ENCODE results near the gene YJEFN3. TPM values are rescaled to one million over a fixed set of nuclear protein-coding genes. Genes with fewer than 3 reads are reported as not detected.

The YJEFN3 gene
- total and polyA plus RNA-seq, 4 donors: 0.77 to 4.7 (median 3.8) TPM

DNA sequence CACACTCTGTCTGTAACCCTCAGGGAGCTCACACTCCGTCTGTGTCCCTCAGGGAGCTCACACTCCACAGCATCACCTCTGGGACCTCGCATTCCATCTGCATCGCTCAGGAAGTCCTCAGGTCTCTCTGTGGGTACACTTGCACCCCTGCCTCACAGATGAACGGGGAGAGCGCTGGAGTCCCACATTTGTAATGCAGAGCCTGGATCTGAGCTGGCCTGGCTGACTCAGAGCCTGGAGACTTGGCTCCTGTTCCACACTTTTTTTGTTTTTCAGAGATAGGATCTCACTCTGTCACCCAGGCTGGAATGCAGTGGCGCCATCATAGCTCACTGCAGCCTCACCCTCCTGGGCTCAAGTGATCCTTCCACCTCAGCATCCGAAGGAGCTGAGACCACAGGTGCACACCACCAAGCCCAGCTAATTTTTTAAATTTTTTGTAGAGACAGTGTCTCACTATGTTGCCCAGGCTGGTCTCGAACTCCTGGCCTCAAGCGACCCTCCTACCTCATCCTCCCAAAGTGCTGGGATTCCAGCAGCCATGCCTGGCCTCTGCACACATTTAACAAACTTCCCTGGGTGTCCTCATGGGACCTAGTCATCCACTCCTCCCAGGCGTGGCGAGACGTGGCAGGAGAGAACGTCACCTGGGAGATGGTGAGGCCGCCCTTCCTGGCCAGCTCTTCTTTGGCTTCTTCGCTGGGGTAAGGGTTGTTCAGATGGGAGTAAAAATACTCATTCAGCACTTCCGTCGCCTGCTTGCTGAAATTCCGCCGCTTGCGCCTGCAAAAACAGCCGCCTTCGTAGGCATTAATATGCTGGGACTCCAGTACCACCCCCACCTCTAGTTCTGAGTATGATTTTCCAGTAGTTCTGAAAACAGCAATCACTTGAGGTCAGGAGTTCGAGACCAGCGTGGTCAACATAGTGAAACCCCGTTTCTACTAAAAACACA, 40.4 kb downstream of the YJEFN3 start:
- no peak for ATAC-seq (ENCODE audit: insufficient read depth, low FRiP score)
- TF ChIP-seq, protein P1, sequence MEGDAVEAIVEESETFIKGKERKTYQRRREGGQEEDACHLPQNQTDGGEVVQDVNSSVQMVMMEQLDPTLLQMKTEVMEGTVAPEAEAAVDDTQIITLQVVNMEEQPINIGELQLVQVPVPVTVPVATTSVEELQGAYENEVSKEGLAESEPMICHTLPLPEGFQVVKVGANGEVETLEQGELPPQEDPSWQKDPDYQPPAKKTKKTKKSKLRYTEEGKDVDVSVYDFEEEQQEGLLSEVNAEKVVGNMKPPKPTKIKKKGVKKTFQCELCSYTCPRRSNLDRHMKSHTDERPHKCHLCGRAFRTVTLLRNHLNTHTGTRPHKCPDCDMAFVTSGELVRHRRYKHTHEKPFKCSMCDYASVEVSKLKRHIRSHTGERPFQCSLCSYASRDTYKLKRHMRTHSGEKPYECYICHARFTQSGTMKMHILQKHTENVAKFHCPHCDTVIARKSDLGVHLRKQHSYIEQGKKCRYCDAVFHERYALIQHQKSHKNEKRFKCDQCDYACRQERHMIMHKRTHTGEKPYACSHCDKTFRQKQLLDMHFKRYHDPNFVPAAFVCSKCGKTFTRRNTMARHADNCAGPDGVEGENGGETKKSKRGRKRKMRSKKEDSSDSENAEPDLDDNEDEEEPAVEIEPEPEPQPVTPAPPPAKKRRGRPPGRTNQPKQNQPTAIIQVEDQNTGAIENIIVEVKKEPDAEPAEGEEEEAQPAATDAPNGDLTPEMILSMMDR (IDR thresholded peaks at IDR 0.05; ENCODE audit: control extremely low read depth, extremely low read depth): no peak
- 92 to 94% methylated on average over 25 of the region's 25 CpGs for WGBS, 2 donors
- H3K9ac ChIP-seq (ENCODE audit: insufficient read depth in 1 of 2, low read length in 2 of 2): no peak overlapping the region
- DNase-seq: no peak
- no peaks in the 10 kb centered on the region for H3K4me1 ChIP-seq (ENCODE audit: control insufficient read depth in 5 of 5, insufficient read depth in 5 of 5, low read length in 5 of 5)
- H3K36me3 ChIP-seq (ENCODE audit: control insufficient read depth in 4 of 4, insufficient read depth in 4 of 4, low read length in 4 of 4): peaks cover 0 to 25% (median 5%) of the 10 kb centered on the region in 4 donors
- no peak overlapping the region for H3K27ac ChIP-seq (ENCODE audit: low read depth in 1 of 2, low read length in 1 of 2)
- H3K27me3 ChIP-seq (ENCODE audit: control insufficient read depth in 3 of 3, insufficient read depth in 3 of 3, low read length in 2 of 3): no peaks in the 10 kb centered on the region
- no peaks in the 10 kb centered on the region for H3K9me3 ChIP-seq (ENCODE audit: control insufficient read depth in 4 of 4, insufficient read depth in 3 of 4, low read length in 3 of 4)
- H3K4me3 ChIP-seq: no peak overlapping the region

DNA sequence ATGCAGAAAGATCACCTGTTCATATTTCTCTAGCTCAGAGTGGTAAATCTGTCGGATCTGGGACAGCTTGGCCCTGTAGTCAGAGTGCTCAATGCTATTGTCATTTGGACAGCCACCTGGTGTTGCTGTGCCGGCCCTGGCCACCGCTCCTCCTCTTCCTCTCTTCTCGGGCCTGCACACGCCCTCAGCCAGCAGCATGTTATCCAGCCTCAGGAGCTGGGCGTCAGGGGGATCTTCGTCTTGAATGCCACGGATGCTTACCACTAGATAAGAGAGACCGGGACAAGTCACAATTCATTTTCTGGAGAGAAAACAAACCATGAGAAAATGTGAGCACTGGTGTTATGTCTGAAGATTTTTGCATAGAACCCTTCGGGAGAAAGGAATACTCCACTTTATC, 41.9 kb downstream of the YJEFN3 start:
- WGBS, 2 donors: 82 to 91% methylated on average over 10 of the region's 10 CpGs
- Histone ChIP-seq H3K9ac (ENCODE audit: insufficient read depth in 1 of 2, low read length in 2 of 2) (no peak overlapping the region), H3K4me1 (ENCODE audit: control insufficient read depth in 5 of 5, insufficient read depth in 5 of 5, low read length in 5 of 5) (no peaks in the 10 kb centered on the region), H3K27ac (ENCODE audit: low read depth in 1 of 2, low read length in 1 of 2) (no peak overlapping the region), H3K36me3 (ENCODE audit: control insufficient read depth in 4 of 4, insufficient read depth in 4 of 4, low read length in 4 of 4) (peaks cover 0 to 17% (median 5%) of the 10 kb centered on the region in 4 donors), H3K9me3 (ENCODE audit: control insufficient read depth in 4 of 4, insufficient read depth in 3 of 4, low read length in 3 of 4) (no peaks in the 10 kb centered on the region), H3K27me3 (ENCODE audit: control insufficient read depth in 3 of 3, insufficient read depth in 3 of 3, low read length in 2 of 3) (no peaks in the 10 kb centered on the region), H3K4me3 (no peak overlapping the region)
- no peak for DNase-seq
- no peak for ATAC-seq (ENCODE audit: insufficient read depth, low FRiP score)
- TF ChIP-seq, protein P1 (IDR thresholded peaks at IDR 0.05; ENCODE audit: control extremely low read depth, extremely low read depth): no peak

DNA sequence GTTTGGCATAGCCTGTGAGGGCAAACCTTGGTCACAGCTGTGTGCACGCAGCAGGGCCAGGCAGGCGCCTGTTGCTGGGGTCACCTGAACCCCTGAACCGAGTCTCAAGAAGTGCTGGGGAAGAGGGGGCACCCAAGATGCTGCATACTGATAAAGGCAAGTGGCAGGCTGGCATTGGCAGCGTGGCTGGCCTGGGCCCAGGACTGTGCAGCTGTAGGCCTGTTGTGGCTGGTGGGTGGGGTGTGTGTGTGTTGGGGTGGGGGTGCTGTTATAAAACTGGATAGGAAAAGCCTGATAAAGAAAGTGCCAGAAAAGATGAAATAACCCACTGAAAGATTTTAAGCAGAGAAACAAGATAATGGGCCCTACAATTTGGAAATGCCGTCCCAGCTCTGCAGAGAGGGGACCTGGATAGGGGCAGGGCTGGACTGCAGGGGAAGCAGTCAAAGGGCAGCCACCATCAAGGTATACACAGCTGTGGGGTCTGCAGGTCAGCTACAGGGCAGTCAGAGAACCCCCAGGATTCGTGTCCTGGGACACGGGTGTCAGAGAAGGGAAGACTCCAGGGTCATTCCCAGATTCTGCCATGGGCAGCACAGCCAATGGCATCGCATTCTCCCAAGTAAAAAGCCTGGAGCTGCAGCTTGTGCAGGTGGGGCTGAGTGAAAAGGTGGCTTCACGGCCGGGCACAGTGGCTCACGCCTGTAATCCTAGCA, 42.5 kb downstream of the YJEFN3 start:
- ATAC-seq (ENCODE audit: insufficient read depth, low FRiP score) (no peak), DNase-seq (no peak)
- no peaks in the 10 kb centered on the region for H3K9me3 ChIP-seq (ENCODE audit: control insufficient read depth in 4 of 4, insufficient read depth in 3 of 4, low read length in 3 of 4)
- H3K36me3 ChIP-seq (ENCODE audit: control insufficient read depth in 4 of 4, insufficient read depth in 4 of 4, low read length in 4 of 4): peaks cover 0 to 17% (median 5%) of the 10 kb centered on the region in 4 donors
- no peak overlapping the region for H3K4me3 ChIP-seq
- TF ChIP-seq, protein P1 (IDR thresholded peaks at IDR 0.05; ENCODE audit: control extremely low read depth, extremely low read depth): no peak
- H3K27me3 ChIP-seq (ENCODE audit: control insufficient read depth in 3 of 3, insufficient read depth in 3 of 3, low read length in 2 of 3): no peaks in the 10 kb centered on the region
- H3K27ac ChIP-seq (ENCODE audit: low read depth in 1 of 2, low read length in 1 of 2): no peak overlapping the region
- no peak overlapping the region for H3K9ac ChIP-seq (ENCODE audit: insufficient read depth in 1 of 2, low read length in 2 of 2)
- WGBS, 2 donors: 90 to 96% methylated on average over 11 of the region's 11 CpGs
- H3K4me1 ChIP-seq (ENCODE audit: control insufficient read depth in 5 of 5, insufficient read depth in 5 of 5, low read length in 5 of 5): no peaks in the 10 kb centered on the region
